ENCODE measurements around the gene CPNE9. TPM values are rescaled to one million over a fixed set of nuclear protein-coding genes. Genes with fewer than 3 reads are reported as not detected.

The CPNE9 gene
- total RNA-seq, 1 donor: not detected

DNA sequence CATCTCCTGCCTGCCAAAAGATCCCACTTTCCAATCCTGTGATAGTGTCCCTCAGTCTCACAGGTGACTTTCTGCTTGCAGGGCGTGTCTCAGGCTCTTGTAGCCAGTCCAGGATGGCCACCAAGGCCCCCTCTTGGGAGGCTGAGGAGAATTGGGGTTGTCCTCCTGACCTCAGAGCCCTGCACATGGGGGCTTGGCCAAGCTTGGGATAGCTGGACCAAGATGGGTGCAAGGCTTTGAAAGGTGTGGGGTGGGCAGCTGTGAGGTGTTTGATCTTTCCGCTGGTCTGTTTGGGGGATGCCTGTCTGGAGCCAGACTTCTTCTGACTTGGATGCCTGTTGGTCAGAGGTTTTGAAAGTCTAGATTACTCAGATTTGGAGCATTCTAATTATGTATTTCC, 12.0 kb upstream of the CPNE9 start:
- TF ChIP-seq, protein P1, sequence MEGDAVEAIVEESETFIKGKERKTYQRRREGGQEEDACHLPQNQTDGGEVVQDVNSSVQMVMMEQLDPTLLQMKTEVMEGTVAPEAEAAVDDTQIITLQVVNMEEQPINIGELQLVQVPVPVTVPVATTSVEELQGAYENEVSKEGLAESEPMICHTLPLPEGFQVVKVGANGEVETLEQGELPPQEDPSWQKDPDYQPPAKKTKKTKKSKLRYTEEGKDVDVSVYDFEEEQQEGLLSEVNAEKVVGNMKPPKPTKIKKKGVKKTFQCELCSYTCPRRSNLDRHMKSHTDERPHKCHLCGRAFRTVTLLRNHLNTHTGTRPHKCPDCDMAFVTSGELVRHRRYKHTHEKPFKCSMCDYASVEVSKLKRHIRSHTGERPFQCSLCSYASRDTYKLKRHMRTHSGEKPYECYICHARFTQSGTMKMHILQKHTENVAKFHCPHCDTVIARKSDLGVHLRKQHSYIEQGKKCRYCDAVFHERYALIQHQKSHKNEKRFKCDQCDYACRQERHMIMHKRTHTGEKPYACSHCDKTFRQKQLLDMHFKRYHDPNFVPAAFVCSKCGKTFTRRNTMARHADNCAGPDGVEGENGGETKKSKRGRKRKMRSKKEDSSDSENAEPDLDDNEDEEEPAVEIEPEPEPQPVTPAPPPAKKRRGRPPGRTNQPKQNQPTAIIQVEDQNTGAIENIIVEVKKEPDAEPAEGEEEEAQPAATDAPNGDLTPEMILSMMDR (IDR thresholded peaks at IDR 0.05; ENCODE audit: insufficient read depth, low read length): no peak
- H3K4me3 ChIP-seq (ENCODE audit: low read depth, low read length): no peak overlapping the region
- DNase-seq (ENCODE audit: low read depth): no peak

DNA sequence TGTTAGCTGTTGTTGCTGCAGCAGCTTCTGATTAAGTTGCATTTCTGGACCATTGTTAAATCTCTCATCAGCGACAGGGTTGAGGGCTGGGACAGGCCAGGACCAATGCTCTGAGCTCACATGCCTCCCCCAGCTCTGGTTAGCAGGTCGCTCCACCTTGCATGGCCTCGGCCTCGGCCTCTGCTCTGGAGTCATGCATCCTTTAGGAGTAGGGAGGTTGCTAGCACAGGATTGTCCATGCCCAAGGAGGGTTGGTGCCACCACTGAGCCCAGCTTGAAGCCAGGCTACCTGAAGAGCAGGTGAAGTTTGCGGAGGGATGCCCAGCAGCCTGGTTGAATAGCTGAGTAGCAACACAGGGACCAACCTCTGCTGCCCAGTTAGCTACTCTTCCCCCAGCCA, 11.2 kb upstream of the CPNE9 start:
- no peak overlapping the region for H3K4me3 ChIP-seq (ENCODE audit: low read depth, low read length)
- DNase-seq (ENCODE audit: low read depth): no peak
- TF ChIP-seq, protein P1 (IDR thresholded peaks at IDR 0.05; ENCODE audit: insufficient read depth, low read length): no peak

DNA sequence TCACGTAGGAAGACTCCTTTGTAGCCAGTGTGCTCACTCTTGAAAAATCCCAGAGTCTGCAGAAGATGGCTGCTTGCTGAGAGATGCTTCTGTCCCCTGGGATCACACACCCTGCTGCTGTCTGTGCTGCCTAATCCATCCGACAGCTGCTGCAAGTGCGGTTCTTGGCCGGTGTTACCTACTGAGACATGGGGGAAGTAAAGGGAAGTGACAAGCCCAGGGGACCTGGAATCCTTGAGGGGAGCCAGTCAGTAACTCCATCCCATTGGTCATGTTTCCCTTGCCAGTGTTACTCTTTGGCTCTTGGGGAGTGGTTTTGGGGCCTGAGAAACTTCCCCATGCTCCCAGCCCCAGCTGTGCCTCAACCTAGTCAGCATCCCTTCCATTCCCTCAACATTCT, 8.3 kb upstream of the CPNE9 start:
- DNase-seq (ENCODE audit: low read depth): no peak
- TF ChIP-seq, protein P1 (IDR thresholded peaks at IDR 0.05; ENCODE audit: insufficient read depth, low read length): no peak
- no peak overlapping the region for H3K4me3 ChIP-seq (ENCODE audit: low read depth, low read length)

DNA sequence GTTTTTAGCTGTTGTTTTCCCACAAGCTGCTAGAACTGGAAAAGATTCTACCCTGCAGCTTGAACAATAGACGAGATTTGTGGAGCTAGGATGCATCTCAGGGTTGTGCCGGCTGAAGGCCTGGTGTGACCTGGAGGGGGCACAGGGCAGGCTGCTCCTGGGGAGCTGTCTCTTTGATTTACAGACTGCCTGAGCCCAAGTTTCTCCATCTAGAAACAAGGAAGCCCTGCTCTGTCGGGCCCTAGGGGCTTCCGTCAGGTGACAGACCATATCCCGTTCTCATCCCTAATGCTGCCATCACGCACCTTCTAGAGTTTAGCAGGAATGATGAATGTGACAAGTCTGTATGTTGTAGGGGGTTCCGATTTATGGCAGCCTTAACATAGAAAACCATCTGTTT, 7.9 kb upstream of the CPNE9 start:
- TF ChIP-seq, protein P1 (IDR thresholded peaks at IDR 0.05; ENCODE audit: insufficient read depth, low read length): no peak
- H3K4me3 ChIP-seq (ENCODE audit: low read depth, low read length): no peak overlapping the region
- no peak for DNase-seq (ENCODE audit: low read depth)

DNA sequence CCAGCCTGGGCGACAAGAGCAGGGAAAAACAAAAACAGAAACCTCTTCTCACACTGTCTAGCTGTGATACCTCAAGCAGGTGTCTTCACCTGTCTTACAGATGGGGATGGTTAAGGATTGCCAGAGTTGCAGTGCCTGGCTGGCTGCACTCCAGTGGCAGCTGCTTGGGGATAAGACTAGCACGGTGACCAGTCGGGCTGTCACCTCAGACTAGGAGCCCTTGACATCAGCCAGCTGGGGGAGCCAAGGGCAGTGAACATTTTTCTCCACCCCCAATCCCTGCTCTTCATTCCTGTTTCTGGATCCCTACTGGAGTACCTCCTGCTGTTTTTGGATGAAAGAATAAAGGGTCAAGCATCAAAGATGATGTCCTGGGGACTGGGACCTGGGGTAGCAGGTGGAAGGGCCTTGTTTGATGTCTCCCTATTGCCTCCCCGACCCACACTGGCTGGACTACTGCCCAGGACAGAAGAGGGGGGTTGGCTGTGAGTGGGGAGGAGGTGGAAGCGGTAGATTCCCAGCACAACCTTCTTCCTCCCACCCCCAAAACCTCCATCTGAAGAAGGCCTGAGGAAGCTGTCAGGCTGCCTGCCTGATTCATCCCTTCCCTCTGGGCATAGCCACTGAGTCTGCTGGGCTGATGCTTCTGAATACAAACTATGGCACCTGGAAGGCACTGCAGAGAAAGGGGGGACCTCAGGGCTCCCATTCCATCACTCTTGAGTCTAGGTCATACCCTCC, 7.0 kb upstream of the CPNE9 start:
- TF ChIP-seq, protein P1 (IDR thresholded peaks at IDR 0.05; ENCODE audit: insufficient read depth, low read length): no peak
- H3K4me3 ChIP-seq (ENCODE audit: low read depth, low read length): no peak overlapping the region
- DNase-seq (ENCODE audit: low read depth): no peak

DNA sequence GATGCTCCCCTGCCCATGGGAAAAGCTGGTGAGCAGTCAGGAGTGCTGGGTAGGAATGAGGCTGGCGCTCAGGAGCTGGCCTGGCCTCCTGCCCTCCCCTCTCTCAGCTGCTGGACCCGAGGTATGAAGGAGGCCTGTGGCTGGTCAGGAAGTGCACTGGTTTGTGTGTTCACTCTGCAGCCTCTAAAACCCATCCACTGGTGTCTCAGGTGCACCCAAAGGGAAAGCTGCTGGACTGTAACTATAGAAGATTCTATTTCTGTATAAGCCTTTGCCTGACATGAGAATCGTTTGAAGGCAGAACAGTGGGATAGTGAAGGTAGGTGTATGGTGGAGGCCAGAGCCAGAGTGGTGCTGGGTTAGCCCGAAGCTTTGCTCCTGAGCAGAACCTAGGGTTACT, 5.7 kb upstream of the CPNE9 start:
- TF ChIP-seq, protein P1 (IDR thresholded peaks at IDR 0.05; ENCODE audit: insufficient read depth, low read length): no peak
- no peak for DNase-seq (ENCODE audit: low read depth)
- H3K4me3 ChIP-seq (ENCODE audit: low read depth, low read length): no peak overlapping the region

DNA sequence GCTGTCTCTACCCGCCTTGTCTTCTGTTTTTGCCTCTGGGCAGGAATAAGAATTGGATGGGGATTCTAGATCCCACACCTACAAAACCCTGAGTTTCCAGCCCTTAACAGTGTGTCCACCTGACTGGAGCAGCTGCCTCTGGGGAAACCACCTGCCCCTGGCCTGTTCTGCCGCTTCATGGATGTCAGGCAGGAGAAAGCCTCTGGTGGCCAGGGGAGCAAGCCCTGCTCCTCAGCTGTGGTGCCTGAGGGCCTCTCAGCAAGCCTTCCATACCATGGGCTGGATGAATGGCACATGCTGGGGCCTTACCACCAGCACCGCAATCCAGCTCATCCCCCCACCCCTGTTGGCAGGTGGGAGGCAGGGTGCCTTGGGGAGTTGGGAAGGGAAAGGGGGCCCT, 5.3 kb upstream of the CPNE9 start:
- TF ChIP-seq, protein P1 (IDR thresholded peaks at IDR 0.05; ENCODE audit: insufficient read depth, low read length): no peak
- DNase-seq (ENCODE audit: low read depth): no peak

More for the DNA sequence above, 5.3 kb upstream of the CPNE9 start:
- no peak overlapping the region for H3K4me3 ChIP-seq (ENCODE audit: low read depth, low read length)

All from fibroblast of the aortic adventitia (primary cell).